Dedifferentiated amniotic fluid mesenchymal stem cell (primary cell): Measurements from ENCODE around the gene DNAI2.

Source experiments
- DNase-seq: peaks from one replicate; pipeline ENCODE4 v3.0.0-alpha.2; 2016; ENCODE audit errors: extremely low spot score

Gene DNAI2

GRCh38 chr17:74339537-74340195 is 65.6 kb downstream of the DNAI2 start:
- DNase-seq, result no peak

DNA sequence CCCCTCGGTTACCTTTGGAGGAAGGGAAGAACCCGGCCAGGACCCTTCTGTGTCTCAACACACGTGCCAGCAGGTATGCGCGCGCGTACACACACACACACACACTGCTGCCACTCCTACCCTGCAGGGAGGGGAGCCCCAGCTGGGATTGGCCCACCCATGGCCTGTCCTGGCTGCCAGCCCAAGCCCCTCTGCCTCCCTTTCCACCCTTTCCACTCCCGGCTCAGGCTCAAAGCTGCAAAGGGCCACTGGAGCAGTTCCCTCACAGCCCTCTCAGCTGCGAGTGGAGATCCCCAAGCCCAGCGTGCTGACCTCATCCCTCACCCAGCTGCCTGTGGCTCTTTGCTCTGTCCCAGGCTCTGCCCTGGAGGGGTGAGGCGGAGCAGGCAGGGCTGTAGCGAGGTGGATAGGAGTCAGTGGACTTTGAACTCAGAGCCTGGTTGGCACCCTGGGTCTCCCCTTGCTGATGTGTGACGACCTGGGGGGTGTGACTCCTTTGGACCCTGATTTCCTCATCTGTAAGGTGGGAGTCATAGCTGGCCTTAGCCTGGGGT is 66.5 kb downstream of the DNAI2 start:
- no peak for DNase-seq

DNA sequence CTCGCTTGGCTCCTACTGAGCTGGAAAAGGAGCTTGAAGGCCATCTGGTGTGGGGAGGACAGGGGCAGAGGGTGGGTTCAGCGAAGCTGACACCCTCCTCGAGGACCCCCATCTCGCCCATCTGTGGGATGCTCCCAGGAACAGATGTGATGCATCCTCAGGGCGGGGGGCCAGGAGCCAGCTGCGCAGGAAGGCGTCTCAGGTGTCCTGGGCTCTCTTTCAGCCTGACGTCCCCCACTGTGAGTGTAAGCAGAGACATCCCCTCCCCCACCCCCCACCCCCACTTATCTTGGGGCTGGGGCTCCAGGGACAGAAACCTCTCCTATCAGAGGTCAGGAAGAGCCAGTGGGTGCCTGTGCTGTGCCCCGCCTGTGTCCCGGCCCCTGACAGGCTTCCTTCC is 68.2 kb downstream of the DNAI2 start:
- no peak for DNase-seq

- no peak for DNase-seq
Observed at GRCh38 chr17:74343121-74343520, 69.1 kb downstream of the DNAI2 start.

GRCh38 chr17:74343526-74344284 is 69.7 kb downstream of the DNAI2 start:
- no peak for DNase-seq

DNA sequence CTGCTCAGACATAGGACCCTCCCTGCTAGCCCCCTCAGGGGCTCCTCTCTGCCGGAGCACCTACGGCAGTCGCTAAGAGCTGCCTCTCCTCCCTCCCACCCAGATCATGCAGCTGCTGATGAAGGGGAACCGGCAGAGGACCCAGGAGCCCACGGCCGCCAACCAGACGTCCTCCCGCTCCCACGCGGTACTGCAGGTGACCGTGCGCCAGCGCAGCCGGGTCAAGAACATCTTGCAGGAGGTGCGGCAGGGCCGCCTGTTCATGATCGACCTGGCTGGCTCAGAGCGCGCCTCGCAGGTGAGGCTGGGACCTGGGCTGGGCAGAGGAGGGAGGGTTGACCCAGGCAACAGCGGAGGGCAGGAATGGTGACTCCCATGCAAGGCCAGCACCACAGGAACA is 70.6 kb downstream of the DNAI2 start:
- DNase-seq, result no peak

GRCh38 chr17:74345433-74346241 is 71.6 kb downstream of the DNAI2 start:
- DNase-seq, result no peak

DNA sequence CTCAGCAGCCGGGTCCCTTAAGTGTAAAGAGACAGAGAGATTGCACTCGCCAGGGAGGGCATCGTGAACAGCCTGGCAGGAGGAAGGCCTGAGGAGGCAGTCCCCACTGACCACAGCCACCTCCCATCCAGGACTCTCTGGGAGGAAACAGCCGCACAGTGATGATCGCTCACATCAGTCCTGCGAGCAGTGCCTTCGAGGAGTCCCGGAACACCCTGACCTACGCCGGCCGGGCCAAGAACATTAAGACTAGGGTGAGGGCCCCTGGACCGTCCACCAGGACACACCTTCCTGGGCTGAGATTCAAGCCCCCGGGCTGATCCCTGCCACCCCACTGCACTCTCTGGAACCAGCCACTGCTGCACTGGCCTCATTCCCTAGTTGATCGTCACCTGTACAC is 73.6 kb downstream of the DNAI2 start:
- no peak for DNase-seq

- no peak for DNase-seq
Observed at GRCh38 chr17:74349120-74349519, 75.1 kb downstream of the DNAI2 start.

- DNase-seq, result no peak
Observed at GRCh38 chr17:74350486-74350885, 76.5 kb downstream of the DNAI2 start.

DNA sequence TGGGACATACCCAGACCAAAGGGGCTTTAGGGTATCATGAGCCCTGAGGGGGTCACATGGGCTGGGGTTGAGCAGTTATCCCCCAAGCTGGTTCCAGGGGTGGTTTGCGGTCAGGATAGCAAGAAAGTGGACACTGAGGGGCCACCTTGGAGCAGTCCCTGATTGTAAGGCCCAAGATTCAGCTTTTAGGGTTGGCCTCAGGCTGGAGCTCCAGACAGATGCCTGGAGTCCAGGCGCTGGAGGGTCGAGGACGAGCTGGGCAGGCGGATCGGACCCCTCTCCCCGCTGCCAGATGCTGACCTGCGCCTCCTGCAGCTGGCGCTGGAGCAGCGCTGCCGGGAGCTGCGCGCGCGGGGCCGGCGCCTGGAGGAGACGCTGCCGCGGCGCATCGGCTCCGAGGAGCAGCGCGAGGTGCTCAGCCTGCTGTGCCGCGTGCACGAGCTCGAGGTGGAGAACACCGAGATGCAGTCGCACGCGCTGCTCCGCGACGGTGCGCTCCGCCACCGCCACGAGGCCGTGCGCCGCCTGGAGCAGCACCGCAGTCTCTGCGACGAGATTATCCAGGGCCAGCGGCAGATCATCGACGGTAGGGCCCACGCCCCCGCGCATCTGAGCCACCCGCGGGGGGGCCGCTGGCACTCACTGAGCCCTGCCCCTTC is 77.6 kb downstream of the DNAI2 start:
- no peak for DNase-seq

- no peak for DNase-seq
Observed at GRCh38 chr17:74353446-74354060, 79.5 kb downstream of the DNAI2 start.

DNA sequence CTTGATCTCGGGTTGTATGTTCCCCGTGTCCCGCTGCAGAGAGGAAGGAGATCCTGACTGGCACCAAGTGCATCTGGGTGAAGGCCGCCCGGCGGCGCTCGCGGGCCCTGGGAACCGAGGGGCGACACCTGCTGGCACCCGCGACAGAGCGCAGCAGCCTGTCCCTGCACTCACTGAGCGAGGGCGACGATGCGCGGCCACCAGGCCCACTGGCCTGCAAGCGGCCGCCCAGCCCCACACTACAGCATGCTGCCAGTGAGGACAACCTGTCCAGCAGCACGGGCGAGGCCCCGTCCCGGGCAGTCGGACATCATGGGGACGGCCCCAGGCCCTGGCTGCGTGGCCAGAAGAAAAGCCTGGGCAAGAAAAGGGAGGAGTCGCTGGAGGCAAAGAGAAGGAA is 80.1 kb downstream of the DNAI2 start:
- no peak for DNase-seq

- DNase-seq, result no peak
Observed at GRCh38 chr17:74354561-74354960, 80.5 kb downstream of the DNAI2 start.

DNA sequence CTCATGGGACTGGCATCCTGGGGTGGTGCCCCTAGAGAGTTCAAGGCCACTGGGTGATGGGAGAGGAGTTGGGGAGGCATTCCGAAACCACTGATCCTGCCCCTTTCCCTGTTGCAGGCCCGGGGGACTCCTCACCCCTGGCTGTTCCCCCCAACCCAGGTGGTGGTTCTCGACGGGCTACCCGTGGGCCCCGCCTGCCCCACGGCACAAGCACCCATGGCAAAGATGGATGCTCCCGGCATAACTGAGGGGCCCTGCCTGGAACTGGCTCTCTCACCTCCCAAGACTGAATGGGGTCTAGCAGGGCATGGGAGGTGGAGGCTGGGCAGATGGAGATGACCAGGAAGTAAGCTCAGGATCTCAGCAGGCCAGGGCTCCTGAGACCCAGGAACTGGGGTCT is 81.0 kb downstream of the DNAI2 start:
- DNase-seq, result no peak

GRCh38 chr17:74356646-74357465 is 82.8 kb downstream of the DNAI2 start:
- no peak for DNase-seq

DNA sequence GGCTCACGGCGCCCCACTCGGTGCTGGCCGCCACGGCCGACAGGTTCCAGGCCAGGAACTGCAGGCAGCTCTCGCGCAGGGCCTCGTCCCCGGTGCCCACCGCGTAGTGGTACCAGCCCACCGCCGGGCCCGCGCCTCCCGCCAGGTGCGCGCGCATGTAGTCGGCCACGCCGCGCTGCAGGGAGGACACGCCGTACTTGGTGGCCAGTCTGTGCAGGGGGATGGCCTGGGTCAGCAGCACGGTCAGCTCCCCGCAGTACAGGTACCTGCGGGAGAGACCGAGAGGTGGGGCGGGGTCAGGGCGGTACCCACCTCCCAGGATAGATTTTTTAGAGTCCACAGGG is 83.4 kb downstream of the DNAI2 start:
- no peak for DNase-seq

GRCh38 chr17:74358697-74359096 is 84.7 kb downstream of the DNAI2 start:
- no peak for DNase-seq

- no peak for DNase-seq
Observed at GRCh38 chr17:74359916-74360315, 85.9 kb downstream of the DNAI2 start.

DNA sequence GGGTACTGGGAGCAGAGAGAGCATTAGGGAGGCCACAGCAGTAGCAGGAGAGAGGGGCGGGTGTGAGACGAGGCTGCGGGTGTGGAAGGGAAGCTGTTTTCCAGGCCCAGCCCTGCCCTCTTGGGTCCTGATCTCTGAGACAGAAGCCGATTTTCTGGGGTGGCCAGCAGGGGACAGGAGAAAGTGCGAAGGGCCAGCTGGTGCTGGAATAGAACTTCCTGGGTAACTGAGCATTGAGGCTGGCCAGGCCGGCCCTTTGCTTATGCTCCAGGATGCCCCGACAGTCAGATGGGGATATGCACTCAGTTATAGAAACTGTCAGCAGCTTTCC is 86.8 kb downstream of the DNAI2 start:
- DNase-seq, result no peak
